M059J (cell line): ENCODE measurements around the gene SOX6. TPM values are rescaled to one million over a fixed set of nuclear protein-coding genes. Genes with fewer than 3 reads are reported as not detected.

Source experiments
- DNase-seq: peaks from one replicate; pipeline ENCODE4 v3.0.0-alpha.2; 2012; ENCODE audit warnings: low read depth
- total RNA-seq: library from RNA; depleted of rRNA; stranded (reverse); fragments of >200 nt; shearing (Covaris generic); gene quantifications from 2 replicates; pipeline ENCODE4 v1.2.3, GENCODE V29; 2014

SOX6 gene
- total RNA-seq, 1 experiment from 2014 or later, result not detected

DNA sequence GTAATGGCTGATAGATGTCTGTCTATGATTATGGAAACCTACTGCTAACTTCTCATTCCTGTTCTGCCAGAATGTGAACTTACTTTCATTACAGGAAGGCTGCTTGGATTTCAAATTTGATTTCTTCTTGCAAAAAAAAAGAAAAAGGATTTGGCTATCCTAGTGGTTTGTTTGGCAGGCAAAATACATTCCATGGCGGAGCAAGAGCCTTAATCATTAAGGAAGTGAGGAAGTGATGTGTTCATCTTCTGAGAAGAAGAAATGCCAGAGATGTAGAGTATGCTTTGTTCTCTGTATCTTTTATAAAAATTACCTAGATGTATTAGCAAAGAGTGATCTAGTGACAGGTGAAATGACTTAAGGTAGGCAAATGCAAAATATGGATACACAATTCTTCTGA, 356.3 kb downstream of the SOX6 start:
- DNase-seq, result peak; percentile 13

DNA sequence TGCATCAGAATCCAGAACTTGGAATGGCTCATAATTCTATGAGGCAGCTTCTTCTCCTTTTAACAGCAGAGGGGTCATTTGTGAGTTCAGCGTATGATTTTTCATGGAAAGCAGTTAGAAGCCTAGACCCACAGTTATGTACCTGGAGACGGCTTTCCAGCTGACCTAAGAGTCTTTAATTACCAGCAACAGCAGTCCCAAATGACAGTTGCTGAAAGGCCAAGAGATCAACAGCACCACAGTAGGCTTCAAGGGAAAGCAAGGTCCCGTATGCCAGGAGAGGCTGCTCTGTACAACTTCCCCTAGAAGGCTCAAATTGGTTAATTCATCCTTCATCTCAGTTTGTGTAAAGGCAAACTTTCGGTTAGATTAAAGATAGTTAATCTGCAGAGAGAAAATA, 363.0 kb downstream of the SOX6 start:
- no peak for DNase-seq

DNA sequence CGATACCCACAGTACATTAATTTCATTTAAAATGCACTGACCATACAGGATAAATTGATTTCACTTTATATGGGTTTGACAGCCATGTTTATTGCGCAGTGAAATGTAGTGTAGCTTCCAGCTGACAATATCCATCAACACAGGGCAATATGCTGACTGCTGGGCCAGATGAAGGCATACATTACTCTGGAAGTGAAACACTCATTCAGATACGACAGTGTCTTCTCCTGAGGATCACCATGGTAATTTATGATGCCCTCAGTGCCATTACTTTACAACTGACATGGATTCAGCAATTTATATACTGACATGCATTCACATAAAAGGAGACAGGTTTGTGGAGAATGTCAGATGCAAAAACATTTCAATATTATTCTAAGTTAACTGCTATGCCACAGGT, 365.1 kb downstream of the SOX6 start:
- no peak for DNase-seq

DNA sequence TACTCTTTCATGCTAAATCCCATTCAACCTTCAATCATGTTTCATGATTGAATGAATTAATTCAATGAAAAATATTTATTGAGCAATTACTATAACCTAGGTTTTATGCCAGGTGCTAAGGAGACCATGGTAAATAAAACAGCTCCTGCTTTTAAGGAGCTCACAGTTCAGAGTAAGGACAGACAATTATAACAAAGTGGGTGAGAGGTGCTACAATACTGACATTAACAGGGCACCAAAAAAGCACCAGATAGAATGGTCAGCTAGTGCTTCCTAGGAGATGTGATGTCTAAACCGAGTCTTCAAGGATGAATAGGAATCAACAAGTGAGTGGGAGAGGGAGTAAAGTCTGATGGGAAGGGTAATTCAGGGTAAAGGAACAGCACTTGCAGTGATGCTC, 366.7 kb downstream of the SOX6 start:
- DNase-seq, result no peak

DNA sequence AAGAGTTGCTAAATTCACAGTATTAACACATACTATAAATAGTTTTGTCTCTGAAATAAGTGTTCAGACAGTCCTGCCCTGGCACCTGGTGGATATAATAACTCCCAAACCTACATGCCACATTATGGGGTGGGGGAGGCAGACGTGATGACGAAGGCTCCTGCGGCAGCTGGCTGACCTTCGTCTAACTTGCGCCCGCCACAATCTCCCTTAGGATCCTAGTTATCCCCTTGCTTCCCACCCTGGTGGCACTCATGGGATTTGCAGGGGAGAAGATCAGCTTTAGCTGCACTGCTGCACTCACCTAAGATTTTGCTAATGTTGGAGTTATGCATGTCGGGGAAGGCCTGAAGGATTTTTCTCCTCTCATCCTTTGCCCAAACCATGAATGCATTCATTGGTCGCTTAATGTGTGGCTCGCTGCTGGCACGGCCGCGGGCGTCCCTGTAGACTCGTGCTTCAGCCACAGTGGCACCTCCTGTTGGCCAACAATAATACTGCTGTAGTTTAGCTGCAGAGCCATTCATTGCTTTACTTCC, 367.6 kb downstream of the SOX6 start:
- DNase-seq, result no peak

DNA sequence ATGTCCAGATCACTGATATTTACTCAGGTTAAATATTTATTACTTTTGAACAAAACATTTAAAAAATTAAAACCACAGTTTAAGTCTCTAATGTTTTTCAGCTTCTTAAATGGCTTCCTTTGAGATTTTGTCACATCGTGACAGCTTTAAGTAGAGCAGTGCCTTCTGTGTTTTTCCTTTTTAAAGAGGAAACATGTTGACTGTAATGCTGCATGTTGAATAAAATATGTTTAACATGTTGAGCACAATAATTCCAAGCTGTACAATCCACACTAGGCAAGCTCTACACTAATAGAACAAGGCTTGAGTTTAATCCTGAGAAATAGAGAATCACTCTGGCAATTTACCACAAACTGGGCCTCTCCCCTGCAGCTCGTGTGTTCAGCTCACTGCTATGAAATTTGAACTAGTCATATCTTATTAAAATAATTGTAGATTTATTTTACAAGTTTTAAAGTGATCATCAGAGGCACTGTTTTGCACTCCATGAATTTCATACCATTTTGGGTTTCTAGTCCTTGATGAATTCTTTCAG, 368.3 kb downstream of the SOX6 start:
- no peak for DNase-seq

DNA sequence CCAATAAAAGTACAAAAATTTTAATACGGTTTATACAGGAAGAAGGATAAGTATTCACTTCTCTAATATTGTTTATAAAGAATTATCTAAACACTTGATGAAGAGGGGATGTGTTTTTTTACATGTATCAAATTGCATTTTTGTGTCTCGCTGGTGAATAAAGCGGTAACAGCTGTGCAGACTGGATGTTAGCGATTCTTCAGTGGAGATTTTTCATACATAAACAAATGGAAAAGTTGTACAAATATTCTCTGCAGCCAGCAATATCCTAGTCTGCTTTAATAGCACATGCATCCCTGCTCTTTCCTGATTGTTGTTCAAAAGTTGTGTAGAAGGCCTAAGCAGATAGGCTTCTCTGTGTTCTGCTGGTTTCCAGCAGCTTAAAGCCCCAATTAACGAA, 369.3 kb downstream of the SOX6 start:
- no peak for DNase-seq

DNA sequence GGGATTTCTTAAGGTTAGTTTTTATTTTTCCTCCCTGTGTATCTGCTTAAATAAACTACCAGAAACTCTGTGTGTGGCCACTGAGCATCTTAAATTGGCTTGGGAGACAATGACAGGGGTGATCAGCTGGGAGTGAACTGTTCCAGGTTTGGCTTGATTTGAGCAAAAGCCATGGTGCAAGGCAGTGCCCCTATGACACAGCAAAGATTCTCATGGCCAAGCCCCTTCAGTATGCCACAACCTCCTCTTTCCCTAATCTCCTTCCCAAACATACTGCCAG, 370.5 kb downstream of the SOX6 start:
- DNase-seq, result no peak

DNA sequence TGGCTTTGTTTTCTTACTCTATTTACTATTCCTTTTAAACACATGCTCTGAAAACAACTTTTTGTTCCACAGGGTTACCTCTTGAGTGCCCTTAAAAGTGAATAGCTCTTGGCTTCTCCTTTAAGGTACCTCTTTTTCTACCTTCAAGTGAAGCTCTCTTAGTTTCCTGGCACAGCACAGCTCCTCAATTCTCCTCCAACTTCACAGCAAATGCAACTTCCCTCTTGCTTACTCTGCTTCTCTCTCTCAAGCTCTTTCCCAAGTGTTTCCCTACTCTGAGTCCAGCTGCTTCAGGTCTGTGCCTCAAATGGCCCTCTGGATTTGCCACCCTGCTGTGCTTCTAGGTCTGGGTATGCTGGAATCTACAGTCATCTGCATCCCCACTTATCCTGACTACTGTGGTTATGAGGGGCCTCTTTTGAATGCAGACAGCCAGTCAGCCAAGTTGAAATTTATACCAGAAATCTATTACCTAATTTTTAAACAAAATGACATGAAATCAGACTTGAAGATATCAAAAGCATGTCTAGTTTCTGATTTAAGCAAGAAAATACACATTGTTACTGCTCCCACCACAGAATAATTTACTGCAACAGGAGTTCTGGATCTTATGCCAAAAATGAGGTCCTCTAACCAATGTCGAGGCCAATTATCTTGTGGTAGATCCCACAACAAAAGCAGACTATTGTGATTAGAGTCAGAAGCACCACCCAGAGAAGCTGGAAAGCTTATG, 371.1 kb downstream of the SOX6 start:
- no peak for DNase-seq

DNA sequence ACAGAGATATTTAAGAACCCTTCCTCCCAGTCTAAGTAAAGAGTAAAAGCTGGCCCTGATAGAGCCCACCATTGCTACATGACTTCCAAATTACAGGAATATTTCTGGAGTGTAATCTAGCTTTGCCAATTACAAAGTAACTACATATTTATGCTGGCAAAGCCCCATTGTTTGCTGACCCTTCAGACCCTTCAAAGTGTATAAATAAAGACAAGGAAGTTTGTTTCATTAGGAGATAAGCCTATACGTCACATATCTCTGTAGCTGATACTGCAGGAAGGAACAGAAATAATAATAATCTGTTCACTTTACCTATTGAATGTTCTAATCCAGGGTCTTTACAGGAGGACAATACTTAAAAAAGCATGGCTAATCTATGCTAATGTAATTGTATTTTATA, 375.1 kb downstream of the SOX6 start:
- DNase-seq, result no peak

DNA sequence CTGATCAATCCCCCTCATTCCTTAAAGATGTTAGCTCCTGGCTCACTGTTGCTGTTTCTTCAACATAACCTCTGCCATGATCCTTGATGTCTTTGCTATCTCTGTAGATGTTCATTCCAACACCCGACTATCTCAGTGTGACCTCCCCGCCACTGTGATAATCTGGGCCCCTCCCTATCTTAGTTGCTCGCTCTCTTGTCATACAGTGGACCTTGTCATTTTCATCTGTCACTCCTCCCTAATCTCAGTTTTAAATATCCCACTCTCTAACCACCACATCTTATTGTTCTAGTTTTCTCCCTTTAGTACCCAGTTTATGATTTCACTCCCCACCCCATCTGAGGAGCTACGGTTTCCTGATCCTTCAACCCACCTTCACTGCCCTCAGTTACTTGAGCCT, 379.2 kb downstream of the SOX6 start:
- no peak for DNase-seq

DNA sequence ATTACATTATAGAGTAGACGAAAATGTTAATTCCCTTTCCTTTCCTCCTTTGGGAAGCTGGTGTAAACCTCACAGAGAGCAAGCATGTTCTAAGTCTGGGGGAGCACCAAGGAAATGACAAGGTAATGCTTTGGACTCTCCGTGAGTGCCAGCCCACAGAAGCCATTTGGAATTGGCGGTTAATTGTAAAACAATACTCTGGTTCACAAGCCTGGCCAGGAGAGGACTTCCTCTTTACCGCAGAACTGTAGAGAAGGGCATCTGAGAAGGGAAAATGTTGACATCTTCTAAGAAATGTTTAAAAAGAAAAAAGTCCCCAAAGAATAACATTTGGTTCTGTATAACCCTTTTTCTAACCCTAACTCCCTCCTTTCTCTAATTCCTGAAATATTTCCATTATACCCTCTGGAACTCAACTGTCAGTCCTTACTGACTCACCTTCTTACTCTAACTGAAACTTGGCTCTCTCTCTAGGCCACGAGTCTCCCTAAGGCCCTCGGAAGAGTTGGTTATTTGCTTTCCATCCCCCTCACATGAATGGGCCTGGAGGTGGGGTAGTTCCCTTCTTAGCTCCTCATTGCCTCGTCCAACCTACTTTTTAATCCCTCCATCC, 379.8 kb downstream of the SOX6 start:
- DNase-seq, result peak; percentile 63

DNA sequence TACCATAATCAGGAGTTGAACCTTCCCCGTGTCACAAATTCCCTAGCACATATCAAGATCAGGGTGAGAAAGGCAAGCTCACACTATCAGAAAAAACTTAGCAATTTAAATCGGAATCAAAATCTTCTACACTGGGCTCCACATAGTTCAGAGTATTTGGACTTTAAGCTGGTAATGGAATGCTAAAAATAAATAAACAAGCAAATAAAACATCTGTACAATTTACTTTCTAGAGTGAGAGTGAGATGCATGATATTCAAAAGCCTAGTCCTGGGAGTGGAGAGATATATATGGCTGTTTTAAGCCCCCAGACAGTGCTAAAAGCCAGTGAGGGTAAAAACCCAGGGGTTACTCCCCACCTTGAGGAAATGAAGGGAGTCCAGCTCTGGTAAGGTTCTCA, 380.6 kb downstream of the SOX6 start:
- no peak for DNase-seq

DNA sequence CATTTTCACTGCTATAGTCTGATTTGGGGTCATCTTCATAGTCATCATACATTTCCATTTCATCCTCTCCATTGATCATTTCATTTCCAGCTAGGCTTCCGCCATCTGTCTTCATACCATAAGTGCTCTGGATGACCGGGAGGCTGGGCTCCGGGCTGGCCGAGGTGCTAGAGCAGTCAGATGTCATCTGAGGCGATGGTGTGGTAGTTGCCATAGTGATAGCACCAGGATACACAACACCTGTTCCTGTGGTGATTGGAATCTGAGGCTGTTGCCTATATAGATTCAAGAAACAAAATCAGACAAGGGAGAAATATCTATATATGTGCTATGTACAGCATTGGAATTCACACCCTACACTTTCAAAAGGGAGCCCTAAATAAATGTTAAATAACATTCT, 383.5 kb downstream of the SOX6 start:
- peak; percentile 12 for DNase-seq

DNA sequence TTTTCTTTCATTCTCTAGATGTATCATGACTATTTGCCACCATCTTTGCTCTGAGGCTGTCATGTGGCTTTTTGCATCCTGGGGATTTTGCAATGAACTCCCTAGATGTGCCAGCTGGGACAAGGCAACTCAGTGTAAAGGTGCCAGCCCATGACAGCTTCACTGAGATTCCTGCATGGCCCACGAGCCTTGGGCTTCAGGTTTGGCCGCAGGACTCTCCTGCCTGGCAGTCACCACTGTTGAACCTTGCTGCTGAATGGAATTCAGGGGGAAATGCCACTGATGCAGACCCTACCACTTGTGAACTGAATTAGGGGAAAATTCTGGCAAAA, 385.2 kb downstream of the SOX6 start:
- DNase-seq, result no peak

DNA sequence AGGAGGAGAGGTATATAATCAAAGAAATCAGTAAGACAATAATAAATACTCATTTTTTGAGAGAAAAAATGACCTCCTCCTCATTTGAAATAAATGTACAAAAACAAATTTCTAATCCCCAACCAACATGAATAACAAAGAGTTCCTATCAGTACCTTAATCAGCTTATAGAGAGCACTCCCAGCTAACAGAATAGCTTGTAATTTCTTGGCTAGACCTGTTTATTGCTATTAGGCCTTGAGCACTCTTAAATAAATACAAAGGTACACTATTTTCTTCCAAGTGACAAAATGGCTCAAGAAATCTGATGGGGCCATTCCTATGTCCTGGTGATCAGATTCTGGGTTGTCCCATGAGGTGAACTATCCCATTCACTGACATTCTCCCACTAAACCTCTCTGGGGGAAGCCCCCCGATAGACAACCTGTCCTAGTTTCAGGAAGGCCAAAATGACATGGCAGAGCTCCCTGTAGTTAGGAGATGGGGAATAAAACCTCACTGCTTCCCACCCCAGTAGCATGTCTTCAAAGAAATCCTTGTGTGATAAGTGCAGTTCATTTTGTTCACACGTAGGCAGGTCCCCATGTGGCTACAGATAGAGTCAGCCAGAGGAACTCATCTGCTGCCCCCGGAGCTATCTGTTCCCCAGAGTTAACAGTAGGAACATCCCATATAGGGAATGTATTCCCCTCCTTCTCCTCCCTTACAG, 385.7 kb downstream of the SOX6 start:
- no peak for DNase-seq

DNA sequence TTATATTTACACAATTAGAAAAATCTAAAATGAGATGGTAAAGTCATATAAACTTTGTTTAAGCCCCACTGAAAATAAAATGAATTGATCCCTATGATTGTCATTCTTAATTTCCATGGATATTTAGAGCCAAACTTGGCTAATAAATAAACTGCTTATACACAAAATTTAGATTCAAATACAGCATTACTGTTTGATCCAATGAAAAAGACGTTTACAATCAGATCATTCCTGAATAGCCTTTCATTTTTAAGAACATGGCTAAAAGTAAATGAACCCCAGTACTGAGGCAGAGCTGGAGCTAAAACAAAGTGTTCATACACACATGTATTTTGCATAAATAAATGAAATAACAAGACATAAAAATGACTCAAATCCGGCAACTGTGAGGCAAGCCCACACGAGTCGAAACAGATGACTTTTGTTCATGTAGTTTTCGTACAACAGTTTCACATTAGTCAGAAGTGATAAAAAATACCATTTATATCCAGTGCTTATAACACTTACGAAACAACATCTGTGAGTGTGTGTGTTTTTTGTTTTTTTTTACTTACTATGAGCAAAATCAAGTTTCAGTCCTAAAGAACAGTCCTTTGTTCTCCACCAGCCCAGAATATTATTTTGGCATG, 386.5 kb downstream of the SOX6 start:
- peak; percentile 7 for DNase-seq

DNA sequence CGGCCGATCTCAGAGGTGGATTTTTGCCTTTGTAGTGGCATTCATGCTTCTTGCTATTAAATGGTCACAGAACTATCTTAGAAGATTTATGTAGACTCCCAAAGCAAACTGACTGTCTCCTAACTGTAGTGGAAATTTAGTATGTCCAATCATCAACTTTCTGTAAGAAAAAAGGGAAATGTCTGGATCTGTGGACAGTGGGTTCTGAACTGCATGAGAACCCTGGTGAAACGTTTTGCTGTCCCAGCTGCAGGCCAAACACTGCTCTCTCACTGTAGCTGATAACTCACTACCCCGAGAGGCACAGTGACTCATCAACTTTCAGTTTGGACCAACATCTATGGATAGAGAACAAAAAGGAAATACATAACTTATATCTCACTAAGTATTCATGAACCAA, 387.1 kb downstream of the SOX6 start:
- peak; percentile 79 for DNase-seq

DNA sequence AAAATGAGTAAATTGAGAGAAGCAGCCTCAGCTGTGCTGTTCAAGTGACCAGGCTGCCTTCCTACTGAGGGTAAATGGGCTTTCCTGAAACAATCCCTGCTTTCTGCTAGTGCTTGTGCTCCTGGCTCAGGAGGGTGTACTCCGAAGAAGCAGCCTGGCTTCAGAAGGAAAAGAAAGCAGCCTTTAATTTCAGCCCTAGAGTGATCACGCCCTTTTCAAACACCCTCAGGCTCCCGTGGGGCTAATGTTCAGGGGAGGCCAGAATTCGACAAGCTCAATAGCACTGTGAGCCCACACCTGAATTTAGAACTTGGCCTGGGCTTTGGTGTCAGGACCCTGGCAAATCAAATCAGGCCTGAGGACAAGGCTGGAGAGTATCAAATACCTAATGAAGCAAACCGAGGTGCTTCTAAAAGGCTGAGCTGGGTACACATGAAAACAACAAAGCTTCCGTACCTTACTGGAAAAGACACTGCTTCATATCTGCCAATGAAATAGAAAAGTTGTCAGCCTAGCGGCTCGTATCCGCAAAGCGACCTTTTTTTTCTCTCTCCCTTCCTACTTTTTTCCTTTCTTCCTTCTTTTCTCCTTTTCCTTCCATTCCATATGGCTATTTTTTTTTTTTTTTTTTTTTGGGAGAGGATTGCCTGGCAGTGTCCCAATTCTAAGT, 387.8 kb downstream of the SOX6 start:
- DNase-seq, result peak; percentile 7

DNA sequence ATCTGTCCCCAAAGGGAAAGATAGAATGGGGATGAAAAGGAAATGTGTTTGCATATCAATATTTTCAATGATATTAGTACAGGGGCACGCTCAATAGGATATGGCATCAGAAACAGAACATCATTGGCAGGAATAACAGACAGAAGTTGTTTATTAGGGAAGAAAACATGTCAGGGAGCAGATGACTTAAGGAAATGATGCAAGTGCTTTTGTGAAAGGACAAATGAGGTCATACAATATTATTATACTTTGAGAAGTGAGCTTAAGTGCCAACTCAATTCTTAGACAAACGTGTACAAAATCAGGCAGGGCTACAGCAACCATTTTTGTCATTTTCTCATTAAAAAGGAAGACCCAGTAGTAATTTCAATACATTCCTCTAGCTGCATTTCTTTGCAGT, 388.4 kb downstream of the SOX6 start:
- peak; percentile 19 for DNase-seq

DNA sequence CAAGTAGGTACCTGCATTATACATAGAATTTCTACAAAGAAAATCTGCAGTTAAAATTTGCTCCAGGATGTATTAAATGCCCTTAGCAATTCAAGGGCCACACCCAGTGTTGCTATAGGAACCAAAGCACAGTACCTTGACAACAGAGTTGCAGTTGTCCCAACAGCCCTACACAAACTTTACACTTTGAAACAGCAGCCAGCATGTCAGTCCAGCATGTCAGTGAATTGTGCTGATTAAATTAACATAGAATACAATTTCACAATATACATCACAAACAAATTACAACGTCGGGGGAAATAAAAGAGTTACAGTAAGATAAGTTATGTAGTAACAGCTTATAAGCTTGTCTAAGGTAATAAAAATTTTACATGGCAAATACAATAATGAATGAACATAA, 389.2 kb downstream of the SOX6 start:
- peak; percentile 41 for DNase-seq
